Skin epidermis (tissue), 12 donors: ENCODE measurements around the gene SP3.
A peak's percentile ranks its signal among the peaks of the same experiment; 100 is the strongest.

ENCODE experiments used
- H3K27ac ChIP-seq, 21 experiments: fragments of 200-600 bp; sonication (generic) in 11 of 21; one replicate each; pipeline ENCODE4 v1.5.0; 2020; ENCODE audit warnings: mild to moderate bottlenecking in 3 of 21, inconsistent platforms in 2 of 21, moderate library complexity in 2 of 21
- H3K4me3 ChIP-seq, 7 experiments: fragments of 200-600 bp; sonication (generic) in 2 of 7; one replicate each; pipeline ENCODE4 v1.5.0; 2020; ENCODE audit warnings: inconsistent platforms in 2 of 7, mild to moderate bottlenecking in 2 of 7, moderate library complexity in 1 of 7

The SP3 gene

GRCh38 chr2:173872714-173873113 lies 92.5 kb downstream of the SP3 start:
- Histone ChIP-seq H3K4me3 (no peak overlapping the region), H3K27ac (no peak overlapping the region)

DNA sequence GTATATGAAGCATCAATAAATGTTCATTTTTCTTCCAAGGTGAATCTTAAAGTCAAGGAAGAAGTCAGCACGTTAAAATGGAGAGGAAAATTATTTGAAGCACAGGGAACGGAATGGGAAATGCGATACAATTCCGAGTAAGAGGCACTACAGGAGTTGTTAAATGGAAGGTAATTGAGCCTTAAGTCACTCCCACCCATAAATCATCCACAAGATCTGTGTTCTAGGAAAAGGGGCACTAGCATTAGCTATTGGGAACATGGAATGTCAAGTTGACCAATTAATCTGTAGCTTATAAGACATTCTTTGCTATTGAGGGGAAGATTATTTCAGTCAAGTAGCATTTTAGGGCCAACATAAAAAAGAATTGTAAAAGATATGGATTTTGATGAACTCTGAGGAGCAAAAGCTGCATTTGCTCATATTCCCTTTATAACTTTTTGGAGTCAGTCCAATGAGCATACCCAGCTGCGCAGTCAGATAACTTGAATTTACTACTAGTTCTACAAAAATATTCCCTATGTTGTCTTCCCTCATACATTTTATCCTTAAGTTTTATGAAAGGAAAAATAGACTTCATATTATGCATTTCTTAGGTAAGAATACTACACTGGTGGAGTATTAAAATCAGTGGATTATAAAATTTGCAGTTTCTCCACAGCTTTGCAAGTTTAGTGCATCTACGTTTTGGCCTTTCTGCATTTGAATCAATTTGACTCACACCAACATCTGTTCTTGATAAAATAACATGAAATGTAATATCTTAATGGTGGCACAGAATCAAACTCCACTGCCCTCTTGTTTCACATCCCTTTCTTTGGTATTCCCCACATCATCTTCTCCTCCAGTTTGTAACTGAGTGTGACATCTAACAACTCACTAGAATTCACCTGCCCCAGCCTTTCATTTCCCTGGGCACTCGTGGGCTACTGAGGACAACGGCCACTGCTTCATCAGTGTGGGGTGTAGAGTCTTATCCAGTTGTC lies 95.6 kb downstream of the SP3 start:
- no peak overlapping the region for H3K27ac ChIP-seq
- no peak overlapping the region for H3K4me3 ChIP-seq

GRCh38 chr2:173868406-173868805 lies 96.8 kb downstream of the SP3 start:
- Histone ChIP-seq H3K27ac (peak overlapping the region in 1 of 21 experiments; percentile 32), H3K4me3 (no peak overlapping the region)

DNA sequence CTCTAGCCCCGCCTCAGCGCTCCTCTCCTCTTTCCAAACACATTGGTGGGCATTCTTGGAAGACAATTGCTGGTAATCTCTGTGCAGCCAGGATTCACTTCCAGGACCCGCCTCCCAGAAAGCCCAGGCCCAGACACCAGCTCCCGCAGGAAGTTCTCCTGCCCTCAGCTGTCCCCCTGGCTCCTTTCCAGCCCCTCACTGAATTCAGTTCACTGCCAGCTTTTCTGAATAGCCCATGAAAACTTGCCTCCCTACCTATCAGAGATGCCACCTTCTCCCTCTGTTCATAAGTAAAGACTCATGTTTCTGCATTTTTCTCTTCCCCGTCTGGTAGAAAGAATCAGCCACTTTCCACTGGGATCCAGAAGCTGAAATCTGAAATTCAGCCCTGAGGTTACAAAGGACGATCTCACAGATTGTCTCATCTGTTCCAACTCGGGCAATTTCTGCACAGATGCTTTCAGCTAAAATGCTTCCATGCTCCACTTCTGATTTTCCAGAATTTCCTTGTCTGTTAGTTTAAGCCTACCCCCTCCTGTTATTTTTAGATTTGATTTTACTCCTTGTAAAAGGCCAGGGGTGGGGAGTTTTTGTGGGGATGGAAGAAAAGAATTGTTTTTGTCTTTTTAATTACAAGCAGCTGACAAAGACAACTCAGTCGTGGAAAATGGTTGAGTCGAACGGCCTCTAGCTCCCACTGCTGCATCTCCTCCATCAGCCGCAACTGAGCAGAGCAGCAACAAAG lies 98.1 kb downstream of the SP3 start:
- H3K27ac ChIP-seq, result peak overlapping the region in 9 of 21 experiments; percentile 28 to 76 (median 40)
- no peak overlapping the region for H3K4me3 ChIP-seq

DNA sequence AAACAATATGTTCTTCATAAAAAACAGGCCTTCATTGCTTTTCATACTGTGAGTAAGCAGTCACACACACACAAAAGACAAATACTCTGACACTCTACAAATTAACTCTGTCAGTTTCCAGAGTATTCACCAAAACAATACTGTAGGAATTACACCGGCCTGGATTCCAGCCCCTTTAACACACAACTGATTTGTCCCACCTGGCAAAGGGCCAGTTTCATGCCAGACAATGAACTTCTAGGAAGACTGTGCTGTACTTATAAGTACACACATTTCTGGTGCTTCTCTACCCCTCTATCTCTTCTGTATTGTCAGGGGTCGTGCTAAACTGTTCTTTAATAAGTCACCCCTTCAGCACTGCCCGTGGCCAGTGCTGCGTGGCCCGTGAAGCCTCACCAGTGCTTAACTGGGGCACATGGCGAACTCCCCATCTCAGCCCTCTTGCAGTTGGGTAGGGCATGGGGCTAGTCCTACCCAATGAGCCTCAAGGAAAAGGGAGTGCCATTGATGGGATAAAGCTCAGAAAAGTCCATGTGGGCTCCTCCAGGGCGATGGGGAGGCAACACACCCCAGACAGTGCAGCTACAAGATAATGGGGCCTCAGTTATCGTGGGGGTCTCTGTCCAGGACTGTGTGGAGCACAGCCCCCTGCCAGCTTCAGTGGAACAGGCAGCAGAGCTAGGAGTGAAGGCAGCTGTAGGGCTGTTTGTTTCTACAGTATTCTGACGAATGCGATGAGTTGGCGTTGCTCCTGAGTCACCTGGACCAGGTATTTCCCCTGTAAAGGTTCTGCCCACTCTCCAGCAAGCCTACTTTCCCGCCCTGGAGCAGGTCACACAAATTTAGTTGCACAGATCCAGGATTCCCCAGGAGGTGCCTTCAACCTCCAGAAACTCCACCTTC lies 99.0 kb downstream of the SP3 start:
- no peak overlapping the region for H3K4me3 ChIP-seq
- peak overlapping the region in 9 of 21 experiments; percentile 17 to 76 (median 31) for H3K27ac ChIP-seq

GRCh38 chr2:173862612-173863217 lies 102.5 kb downstream of the SP3 start:
- Histone ChIP-seq H3K27ac (no peak overlapping the region), H3K4me3 (no peak overlapping the region)

DNA sequence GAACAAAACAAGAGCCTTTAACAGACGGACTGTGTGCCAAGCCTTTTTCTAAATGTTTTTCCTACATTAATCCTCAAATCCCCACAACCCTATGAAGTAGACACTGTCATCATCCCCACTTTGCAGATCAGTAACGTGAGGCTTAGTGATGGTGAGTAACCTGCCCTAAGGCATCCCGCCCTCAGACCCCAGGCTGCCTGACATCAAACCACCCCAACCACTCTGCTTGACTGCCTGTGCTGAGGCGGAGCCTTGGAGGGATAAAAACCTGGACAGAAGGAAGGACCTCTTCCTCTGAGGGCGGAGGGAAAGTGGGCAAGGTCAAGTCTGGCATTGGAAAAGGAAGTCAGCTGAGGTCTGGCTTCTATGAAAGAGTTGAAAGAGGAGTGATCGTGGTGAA lies 104.6 kb downstream of the SP3 start:
- Histone ChIP-seq H3K4me3 (no peak overlapping the region), H3K27ac (no peak overlapping the region)

DNA sequence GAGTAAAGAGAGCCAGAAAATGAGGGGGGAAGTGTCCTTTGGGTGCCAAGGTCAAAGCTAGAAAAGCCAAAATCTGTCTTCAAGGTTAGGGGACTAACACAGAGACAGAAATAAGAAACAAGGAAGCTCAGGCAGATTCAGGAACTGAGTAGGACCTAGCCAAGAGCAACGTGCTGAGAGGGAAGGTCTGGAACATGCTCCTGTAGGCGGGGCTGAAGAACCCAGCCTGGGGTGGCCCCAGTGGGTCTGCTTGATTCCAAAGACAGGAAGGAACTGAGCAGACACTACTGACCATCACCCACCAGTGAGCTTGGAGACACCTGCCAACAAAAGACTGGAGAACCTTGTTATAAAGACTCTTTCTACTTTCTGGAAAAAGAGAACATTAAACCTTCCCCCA lies 105.1 kb downstream of the SP3 start:
- Histone ChIP-seq H3K4me3 (no peak overlapping the region), H3K27ac (no peak overlapping the region)

GRCh38 chr2:173858291-173858731 lies 106.9 kb downstream of the SP3 start:
- no peak overlapping the region for H3K27ac ChIP-seq
- H3K4me3 ChIP-seq, result no peak overlapping the region
